Measurements from ENCODE around the gene BEND6.

DNA sequence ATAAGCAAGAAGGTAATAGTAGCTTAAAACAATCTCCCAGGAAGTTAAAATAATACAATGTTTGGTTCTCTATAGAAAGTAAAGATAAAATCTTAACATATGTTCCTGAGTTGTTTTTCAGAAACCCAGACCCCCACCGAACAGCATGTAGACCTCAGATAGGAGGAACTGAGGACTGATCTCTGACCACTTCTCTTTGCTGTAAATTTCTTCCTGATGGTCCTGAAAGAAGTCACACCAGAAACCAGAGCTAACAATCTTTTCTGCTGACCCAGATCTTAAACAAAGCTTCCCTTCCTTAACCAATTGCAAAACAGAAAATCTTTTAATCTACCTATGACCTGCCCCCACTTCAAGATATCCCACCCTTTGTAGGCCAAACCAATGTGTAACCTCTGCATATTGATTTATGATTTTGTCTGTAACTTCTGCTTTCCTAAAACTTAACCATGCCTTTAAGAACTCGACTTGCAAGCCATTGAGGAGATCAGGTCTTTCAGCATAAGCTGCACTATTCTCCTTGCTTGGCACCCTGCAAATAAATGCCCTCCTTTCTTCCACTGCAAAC is 21.9 kb upstream of the BEND6 start:
- TF ChIP-seq, protein P1, sequence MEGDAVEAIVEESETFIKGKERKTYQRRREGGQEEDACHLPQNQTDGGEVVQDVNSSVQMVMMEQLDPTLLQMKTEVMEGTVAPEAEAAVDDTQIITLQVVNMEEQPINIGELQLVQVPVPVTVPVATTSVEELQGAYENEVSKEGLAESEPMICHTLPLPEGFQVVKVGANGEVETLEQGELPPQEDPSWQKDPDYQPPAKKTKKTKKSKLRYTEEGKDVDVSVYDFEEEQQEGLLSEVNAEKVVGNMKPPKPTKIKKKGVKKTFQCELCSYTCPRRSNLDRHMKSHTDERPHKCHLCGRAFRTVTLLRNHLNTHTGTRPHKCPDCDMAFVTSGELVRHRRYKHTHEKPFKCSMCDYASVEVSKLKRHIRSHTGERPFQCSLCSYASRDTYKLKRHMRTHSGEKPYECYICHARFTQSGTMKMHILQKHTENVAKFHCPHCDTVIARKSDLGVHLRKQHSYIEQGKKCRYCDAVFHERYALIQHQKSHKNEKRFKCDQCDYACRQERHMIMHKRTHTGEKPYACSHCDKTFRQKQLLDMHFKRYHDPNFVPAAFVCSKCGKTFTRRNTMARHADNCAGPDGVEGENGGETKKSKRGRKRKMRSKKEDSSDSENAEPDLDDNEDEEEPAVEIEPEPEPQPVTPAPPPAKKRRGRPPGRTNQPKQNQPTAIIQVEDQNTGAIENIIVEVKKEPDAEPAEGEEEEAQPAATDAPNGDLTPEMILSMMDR (IDR thresholded peaks at IDR 0.05): no peak
- no peak for TF ChIP-seq POLR2AphosphoS5 (IDR thresholded peaks at IDR 0.05)
- TF ChIP-seq POLR2A (IDR thresholded peaks at IDR 0.05): no peak
